ENCODE results near the gene SCAMP4. TPM values are rescaled to one million over a fixed set of nuclear protein-coding genes. Genes with fewer than 3 reads are reported as not detected.

Gene SCAMP4
- polyA plus RNA-seq, 1 of the 3 experiments (the other 2 are of a cell fraction): 30.0 TPM

DNA sequence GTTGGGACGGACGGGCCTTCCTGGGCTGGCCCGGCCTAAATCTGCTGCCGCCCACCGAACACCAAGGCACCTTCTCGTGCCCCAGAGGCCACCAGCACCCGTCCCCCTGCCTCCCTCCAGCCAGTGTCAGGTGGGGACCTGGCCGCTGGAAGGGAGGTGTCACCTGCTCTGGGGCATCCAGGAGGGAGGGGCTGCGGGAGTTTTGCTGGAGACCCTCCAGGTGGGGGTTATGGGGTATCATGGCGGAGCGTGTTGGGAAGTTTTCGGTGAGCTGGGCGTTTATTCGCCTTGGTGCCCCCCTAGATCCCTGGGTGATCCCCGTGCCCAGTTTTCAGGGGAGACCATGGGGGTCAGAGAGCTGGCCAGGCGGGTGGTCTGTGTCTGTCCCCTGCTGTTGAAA lies 45.4 kb downstream of the SCAMP4 start:
- CTCF ChIA-PET: interaction anchor here (1.5 kb wide), 1 partner anchor 26 kb away, joined by 3 read pairs; no protein-coding TSS in a partner anchor
- Histone ChIP-seq H3K27ac (ENCODE audit: low read depth in 2 of 2, low read length in 1 of 2) (no peak overlapping the region), H3K4me2 (no peak overlapping the region), H3K79me2 (ENCODE audit: insufficient read depth) (peaks cover 99% of the 10 kb centered on the region), H3K9me2 (no peaks in the 10 kb centered on the region), H3K27me3 (ENCODE audit: insufficient read depth) (no peaks in the 10 kb centered on the region), H3K9ac (no peak overlapping the region), H3F3A (replicated peaks; ENCODE audit: insufficient read depth) (no peaks in the 10 kb centered on the region), H3K4me1 (ENCODE audit: control insufficient read depth in 1 of 2, insufficient read depth in 2 of 2, low read depth in 1 of 2, low read length in 1 of 2) (no peaks in the 10 kb centered on the region), H2AFZ (ENCODE audit: low read depth) (no peak overlapping the region), H3K4me3 (ENCODE audit: low read depth in 2 of 2, low read length in 1 of 2) (no peak overlapping the region), H3K36me3 (replicated peaks in 1 of 2; ENCODE audit: control insufficient read depth in 1 of 2, insufficient read depth in 2 of 2, low read length in 1 of 2) (peaks cover 0 to 6% of the 10 kb centered on the region in 2 experiments), H3K9me3 (no peaks in the 10 kb centered on the region), H4K20me1 (ENCODE audit: insufficient read depth) (peaks cover 73% of the 10 kb centered on the region)
- 100% methylated on average over 2 of the region's 16 CpGs for WGBS (ENCODE audit: low lambda C conversion rate)
- TF ChIP-seq EZH2phosphoT487 (IDR thresholded peaks at IDR 0.05; ENCODE audit: borderline replicate concordance, low read depth) (no peak), JUND (IDR thresholded peaks at IDR 0.05) (no peak), NFIC (IDR thresholded peaks at IDR 0.05; ENCODE audit: borderline replicate concordance) (no peak), YY1 (IDR thresholded peaks at IDR 0.05; ENCODE audit: low read depth) (no peak), TEAD4 (IDR thresholded peaks at IDR 0.05; ENCODE audit: borderline replicate concordance, insufficient read depth) (no peak), NRF1 (IDR thresholded peaks at IDR 0.05; ENCODE audit: low read depth, low read length) (no peak), GABPA (IDR thresholded peaks at IDR 0.05; ENCODE audit: low read depth) (no peak), FOXM1 (IDR thresholded peaks at IDR 0.05; ENCODE audit: low read depth) (no peak), ELF1 (IDR thresholded peaks at IDR 0.05) (no peak)
- TF ChIP-seq, protein P1, sequence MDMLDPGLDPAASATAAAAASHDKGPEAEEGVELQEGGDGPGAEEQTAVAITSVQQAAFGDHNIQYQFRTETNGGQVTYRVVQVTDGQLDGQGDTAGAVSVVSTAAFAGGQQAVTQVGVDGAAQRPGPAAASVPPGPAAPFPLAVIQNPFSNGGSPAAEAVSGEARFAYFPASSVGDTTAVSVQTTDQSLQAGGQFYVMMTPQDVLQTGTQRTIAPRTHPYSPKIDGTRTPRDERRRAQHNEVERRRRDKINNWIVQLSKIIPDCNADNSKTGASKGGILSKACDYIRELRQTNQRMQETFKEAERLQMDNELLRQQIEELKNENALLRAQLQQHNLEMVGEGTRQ (IDR thresholded peaks at IDR 0.05; ENCODE audit: borderline replicate concordance, low read depth, low read length): no peak
- TF ChIP-seq, protein P2, sequence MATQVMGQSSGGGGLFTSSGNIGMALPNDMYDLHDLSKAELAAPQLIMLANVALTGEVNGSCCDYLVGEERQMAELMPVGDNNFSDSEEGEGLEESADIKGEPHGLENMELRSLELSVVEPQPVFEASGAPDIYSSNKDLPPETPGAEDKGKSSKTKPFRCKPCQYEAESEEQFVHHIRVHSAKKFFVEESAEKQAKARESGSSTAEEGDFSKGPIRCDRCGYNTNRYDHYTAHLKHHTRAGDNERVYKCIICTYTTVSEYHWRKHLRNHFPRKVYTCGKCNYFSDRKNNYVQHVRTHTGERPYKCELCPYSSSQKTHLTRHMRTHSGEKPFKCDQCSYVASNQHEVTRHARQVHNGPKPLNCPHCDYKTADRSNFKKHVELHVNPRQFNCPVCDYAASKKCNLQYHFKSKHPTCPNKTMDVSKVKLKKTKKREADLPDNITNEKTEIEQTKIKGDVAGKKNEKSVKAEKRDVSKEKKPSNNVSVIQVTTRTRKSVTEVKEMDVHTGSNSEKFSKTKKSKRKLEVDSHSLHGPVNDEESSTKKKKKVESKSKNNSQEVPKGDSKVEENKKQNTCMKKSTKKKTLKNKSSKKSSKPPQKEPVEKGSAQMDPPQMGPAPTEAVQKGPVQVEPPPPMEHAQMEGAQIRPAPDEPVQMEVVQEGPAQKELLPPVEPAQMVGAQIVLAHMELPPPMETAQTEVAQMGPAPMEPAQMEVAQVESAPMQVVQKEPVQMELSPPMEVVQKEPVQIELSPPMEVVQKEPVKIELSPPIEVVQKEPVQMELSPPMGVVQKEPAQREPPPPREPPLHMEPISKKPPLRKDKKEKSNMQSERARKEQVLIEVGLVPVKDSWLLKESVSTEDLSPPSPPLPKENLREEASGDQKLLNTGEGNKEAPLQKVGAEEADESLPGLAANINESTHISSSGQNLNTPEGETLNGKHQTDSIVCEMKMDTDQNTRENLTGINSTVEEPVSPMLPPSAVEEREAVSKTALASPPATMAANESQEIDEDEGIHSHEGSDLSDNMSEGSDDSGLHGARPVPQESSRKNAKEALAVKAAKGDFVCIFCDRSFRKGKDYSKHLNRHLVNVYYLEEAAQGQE (IDR thresholded peaks at IDR 0.05; ENCODE audit: low read depth, low read length): no peak
- TF ChIP-seq, protein P3, sequence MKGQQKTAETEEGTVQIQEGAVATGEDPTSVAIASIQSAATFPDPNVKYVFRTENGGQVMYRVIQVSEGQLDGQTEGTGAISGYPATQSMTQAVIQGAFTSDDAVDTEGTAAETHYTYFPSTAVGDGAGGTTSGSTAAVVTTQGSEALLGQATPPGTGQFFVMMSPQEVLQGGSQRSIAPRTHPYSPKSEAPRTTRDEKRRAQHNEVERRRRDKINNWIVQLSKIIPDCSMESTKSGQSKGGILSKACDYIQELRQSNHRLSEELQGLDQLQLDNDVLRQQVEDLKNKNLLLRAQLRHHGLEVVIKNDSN (IDR thresholded peaks at IDR 0.05; ENCODE audit: borderline replicate concordance, low read depth): no peak
- POLR2A ChIA-PET: no interaction called here
- no peak for DNase-seq

DNA sequence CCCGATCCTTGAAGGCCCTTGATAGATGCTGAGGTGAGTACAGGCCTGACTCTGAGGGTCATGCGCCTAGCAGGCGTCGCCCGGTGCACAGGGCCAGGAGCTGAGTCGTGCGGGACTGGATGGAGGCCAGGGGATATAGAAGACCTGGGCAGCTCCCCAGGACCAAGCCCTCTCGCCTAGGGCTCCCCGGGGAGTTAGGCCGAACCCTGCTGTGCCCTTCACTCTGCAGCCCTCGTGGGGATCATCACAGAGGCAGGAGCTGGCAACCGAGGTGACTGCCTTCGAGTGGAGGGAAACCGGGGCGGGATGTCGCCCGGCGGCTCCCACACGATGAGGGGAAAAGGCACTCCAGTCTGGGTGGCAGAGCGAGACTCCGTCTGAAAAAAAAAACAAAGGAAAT lies 47.4 kb downstream of the SCAMP4 start:
- Histone ChIP-seq H3K27me3 (ENCODE audit: insufficient read depth) (no peaks in the 10 kb centered on the region), H2AFZ (ENCODE audit: low read depth) (no peak overlapping the region), H3K4me1 (ENCODE audit: control insufficient read depth in 1 of 2, insufficient read depth in 2 of 2, low read depth in 1 of 2, low read length in 1 of 2) (no peaks in the 10 kb centered on the region; a peak in 1 of 4 replicates), H3F3A (replicated peaks; ENCODE audit: insufficient read depth) (no peaks in the 10 kb centered on the region), H3K27ac (ENCODE audit: low read depth in 2 of 2, low read length in 1 of 2) (no peak overlapping the region), H3K9me2 (no peaks in the 10 kb centered on the region), H3K36me3 (replicated peaks in 1 of 2; ENCODE audit: control insufficient read depth in 1 of 2, insufficient read depth in 2 of 2, low read length in 1 of 2) (peaks cover 0 to 6% of the 10 kb centered on the region in 2 experiments), H3K4me2 (no peak overlapping the region), H3K79me2 (ENCODE audit: insufficient read depth) (peaks cover 98% of the 10 kb centered on the region), H3K9me3 (no peaks in the 10 kb centered on the region), H3K4me3 (ENCODE audit: low read depth in 2 of 2, low read length in 1 of 2) (no peak overlapping the region), H3K9ac (no peak overlapping the region), H4K20me1 (ENCODE audit: insufficient read depth) (peaks cover 77% of the 10 kb centered on the region)
- POLR2A ChIA-PET: no interaction called here
- WGBS (ENCODE audit: low lambda C conversion rate): 89% methylated on average over 21 of the region's 21 CpGs
- no peak for DNase-seq
- CTCF ChIA-PET: interaction anchor here (1.4 to 1.5 kb wide), 2 partner anchors 10 to 23 kb away, joined by 3 to 6 read pairs; no protein-coding TSS in a partner anchor
- TF ChIP-seq, protein P4, sequence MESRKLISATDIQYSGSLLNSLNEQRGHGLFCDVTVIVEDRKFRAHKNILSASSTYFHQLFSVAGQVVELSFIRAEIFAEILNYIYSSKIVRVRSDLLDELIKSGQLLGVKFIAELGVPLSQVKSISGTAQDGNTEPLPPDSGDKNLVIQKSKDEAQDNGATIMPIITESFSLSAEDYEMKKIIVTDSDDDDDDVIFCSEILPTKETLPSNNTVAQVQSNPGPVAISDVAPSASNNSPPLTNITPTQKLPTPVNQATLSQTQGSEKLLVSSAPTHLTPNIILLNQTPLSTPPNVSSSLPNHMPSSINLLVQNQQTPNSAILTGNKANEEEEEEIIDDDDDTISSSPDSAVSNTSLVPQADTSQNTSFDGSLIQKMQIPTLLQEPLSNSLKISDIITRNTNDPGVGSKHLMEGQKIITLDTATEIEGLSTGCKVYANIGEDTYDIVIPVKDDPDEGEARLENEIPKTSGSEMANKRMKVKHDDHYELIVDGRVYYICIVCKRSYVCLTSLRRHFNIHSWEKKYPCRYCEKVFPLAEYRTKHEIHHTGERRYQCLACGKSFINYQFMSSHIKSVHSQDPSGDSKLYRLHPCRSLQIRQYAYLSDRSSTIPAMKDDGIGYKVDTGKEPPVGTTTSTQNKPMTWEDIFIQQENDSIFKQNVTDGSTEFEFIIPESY (IDR thresholded peaks at IDR 0.05; ENCODE audit: borderline replicate concordance, low read depth): no peak
- TF ChIP-seq, protein P5, sequence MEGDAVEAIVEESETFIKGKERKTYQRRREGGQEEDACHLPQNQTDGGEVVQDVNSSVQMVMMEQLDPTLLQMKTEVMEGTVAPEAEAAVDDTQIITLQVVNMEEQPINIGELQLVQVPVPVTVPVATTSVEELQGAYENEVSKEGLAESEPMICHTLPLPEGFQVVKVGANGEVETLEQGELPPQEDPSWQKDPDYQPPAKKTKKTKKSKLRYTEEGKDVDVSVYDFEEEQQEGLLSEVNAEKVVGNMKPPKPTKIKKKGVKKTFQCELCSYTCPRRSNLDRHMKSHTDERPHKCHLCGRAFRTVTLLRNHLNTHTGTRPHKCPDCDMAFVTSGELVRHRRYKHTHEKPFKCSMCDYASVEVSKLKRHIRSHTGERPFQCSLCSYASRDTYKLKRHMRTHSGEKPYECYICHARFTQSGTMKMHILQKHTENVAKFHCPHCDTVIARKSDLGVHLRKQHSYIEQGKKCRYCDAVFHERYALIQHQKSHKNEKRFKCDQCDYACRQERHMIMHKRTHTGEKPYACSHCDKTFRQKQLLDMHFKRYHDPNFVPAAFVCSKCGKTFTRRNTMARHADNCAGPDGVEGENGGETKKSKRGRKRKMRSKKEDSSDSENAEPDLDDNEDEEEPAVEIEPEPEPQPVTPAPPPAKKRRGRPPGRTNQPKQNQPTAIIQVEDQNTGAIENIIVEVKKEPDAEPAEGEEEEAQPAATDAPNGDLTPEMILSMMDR (IDR thresholded peaks at IDR 0.05): no peak
- TF ChIP-seq RCOR1 (IDR thresholded peaks at IDR 0.05; ENCODE audit: low read length): no peak
- no peak for TF ChIP-seq CHD2 (IDR thresholded peaks at IDR 0.05; ENCODE audit: low read length, partially characterized antibody)
- TF ChIP-seq, protein P1 (IDR thresholded peaks at IDR 0.05; ENCODE audit: borderline replicate concordance, low read depth, low read length): no peak
- TF ChIP-seq NRF1 (IDR thresholded peaks at IDR 0.05; ENCODE audit: low read depth, low read length): no peak
- TF ChIP-seq SIN3A (IDR thresholded peaks at IDR 0.05; ENCODE audit: borderline replicate concordance, low read depth, low read length): no peak
- TF ChIP-seq GATA2 (CRISPR knock-in tag; IDR thresholded peaks at IDR 0.05): no peak
